ENCODE measurements around the gene ATF3.

ATF3 gene

GRCh38 chr1:212640223-212640878, 31.8 kb downstream of the ATF3 start (continued):
- TF ChIP-seq ZSCAN23 (tag by site-specific recombination; IDR thresholded peaks at IDR 0.05): no peak
- TF ChIP-seq SP2 (tag by site-specific recombination; IDR thresholded peaks at IDR 0.05): no peak
- no peak for TF ChIP-seq ZNF48 (tag by site-specific recombination; IDR thresholded peaks at IDR 0.05)
- no peak for TF ChIP-seq ZNF561 (tag by site-specific recombination; IDR thresholded peaks at IDR 0.05; ENCODE audit: borderline replicate concordance)
- no peak for TF ChIP-seq EGR2 (tag by site-specific recombination; IDR thresholded peaks at IDR 0.05; ENCODE audit: low read depth)
- no peak for TF ChIP-seq PBX3 (CRISPR knock-in tag; IDR thresholded peaks at IDR 0.05)
- no peak for TF ChIP-seq CTCF (tag by site-specific recombination; IDR thresholded peaks at IDR 0.05)
- no peak for TF ChIP-seq KLF7 (tag by site-specific recombination; IDR thresholded peaks at IDR 0.05; ENCODE audit: borderline replicate concordance)

- ChIA-PET CTCF (interaction anchor here (1.2 to 1.6 kb wide), 3 partner anchors 9 to 165 kb away, joined by 3 to 5 read pairs (median 3); no protein-coding TSS in a partner anchor), POLR2A (interaction anchor here (0.5 to 1.1 kb wide), 4 partner anchors 17 to 33 kb away, joined by 3 to 13 read pairs (median 4); partner anchors contain the start of gene ATF3)
- Histone ChIP-seq H3K4me3 (ENCODE audit: low read depth, low read length) (no peak overlapping the region), H3K9me3 (ENCODE audit: control insufficient read depth, insufficient read depth, low read depth, low read length) (no peaks in the 10 kb centered on the region), H3K36me3 (ENCODE audit: control insufficient read depth in 2 of 2, insufficient read depth in 1 of 2, low read length in 2 of 2) (no peaks in the 10 kb centered on the region), H3K27ac (ENCODE audit: extremely low read depth, low read depth, low read length) (no peak overlapping the region), H3K4me1 (ENCODE audit: control insufficient read depth, insufficient read depth, low read length) (peaks cover 3% of the 10 kb centered on the region; the same call in 1 of the 2 replicates)
- TF ChIP-seq GLIS2 (tag by site-specific recombination; IDR thresholded peaks at IDR 0.05) (no peak), KLF16 (tag by site-specific recombination; IDR thresholded peaks at IDR 0.05) (no peak), SP2 (tag by site-specific recombination; IDR thresholded peaks at IDR 0.05) (no peak), ZNF843 (tag by site-specific recombination; IDR thresholded peaks at IDR 0.05) (no peak), ZNF23 (tag by site-specific recombination; IDR thresholded peaks at IDR 0.05; ENCODE audit: borderline replicate concordance) (no peak), PRDM2 (tag by site-specific recombination; IDR thresholded peaks at IDR 0.05; ENCODE audit: borderline replicate concordance) (no peak), ZSCAN30 (tag by site-specific recombination; IDR thresholded peaks at IDR 0.05) (no peak), ZNF366 (tag by site-specific recombination; conservative IDR thresholded peaks at IDR 0.05) (no peak)
Observed at GRCh38 chr1:212641956-212642355, 33.4 kb downstream of the ATF3 start.

Data from HEK293 (cell line).